ENCODE measurements around the gene MAZ.

DNA sequence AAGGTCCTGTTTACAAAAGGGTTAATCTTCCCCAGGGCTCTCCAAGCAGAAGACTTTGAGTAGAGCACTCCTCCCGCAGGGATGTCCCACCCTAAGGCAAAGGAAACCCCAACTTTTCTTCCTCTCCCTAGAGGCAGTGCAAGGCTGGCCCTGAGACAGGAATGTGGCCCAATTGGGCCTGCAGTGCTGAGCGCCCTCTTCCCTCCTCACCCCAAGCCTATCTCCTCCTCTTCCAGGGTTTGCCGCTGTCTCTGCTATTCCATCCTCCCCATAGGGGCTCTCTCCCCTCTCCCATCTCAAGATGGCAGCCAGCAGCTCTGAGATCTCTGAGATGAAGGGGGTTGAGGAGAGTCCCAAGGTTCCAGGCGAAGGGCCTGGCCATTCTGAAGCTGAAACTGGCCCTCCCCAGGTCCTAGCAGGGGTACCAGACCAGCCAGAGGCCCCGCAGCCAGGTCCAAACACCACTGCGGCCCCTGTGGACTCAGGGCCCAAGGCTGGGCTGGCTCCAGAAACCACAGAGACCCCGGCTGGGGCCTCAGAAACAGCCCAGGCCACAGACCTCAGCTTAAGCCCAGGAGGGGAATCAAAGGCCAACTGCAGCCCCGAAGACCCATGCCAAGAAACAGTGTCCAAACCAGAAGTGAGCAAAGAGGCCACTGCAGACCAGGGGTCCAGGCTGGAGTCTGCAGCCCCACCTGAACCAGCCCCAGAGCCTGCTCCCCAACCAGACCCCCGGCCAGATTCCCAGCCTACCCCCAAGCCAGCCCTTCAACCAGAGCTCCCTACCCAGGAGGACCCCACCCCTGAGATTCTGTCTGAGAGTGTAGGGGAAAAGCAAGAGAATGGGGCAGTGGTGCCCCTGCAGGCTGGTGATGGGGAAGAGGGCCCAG, 6.7 kb downstream of the MAZ start:
- TF ChIP-seq, protein P1, sequence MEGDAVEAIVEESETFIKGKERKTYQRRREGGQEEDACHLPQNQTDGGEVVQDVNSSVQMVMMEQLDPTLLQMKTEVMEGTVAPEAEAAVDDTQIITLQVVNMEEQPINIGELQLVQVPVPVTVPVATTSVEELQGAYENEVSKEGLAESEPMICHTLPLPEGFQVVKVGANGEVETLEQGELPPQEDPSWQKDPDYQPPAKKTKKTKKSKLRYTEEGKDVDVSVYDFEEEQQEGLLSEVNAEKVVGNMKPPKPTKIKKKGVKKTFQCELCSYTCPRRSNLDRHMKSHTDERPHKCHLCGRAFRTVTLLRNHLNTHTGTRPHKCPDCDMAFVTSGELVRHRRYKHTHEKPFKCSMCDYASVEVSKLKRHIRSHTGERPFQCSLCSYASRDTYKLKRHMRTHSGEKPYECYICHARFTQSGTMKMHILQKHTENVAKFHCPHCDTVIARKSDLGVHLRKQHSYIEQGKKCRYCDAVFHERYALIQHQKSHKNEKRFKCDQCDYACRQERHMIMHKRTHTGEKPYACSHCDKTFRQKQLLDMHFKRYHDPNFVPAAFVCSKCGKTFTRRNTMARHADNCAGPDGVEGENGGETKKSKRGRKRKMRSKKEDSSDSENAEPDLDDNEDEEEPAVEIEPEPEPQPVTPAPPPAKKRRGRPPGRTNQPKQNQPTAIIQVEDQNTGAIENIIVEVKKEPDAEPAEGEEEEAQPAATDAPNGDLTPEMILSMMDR (IDR thresholded peaks at IDR 0.05 in 4 of 5, conservative IDR thresholded peaks at IDR 0.05 in 1 of 5): no peak
- TF ChIP-seq POLR2A (IDR thresholded peaks at IDR 0.05): no peak

All from gastrocnemius medialis (tissue), 4 donors.